H54 (cell line): ENCODE measurements around the gene KCNQ1.
"Not testable (repeated sequence)": the region's sequence is repeated elsewhere in the genome, so short reads cannot be mapped to it uniquely, and the experiment has no call there.

Experiments used
- DNase-seq: peaks from one replicate; pipeline ENCODE4 v3.0.0; 2011; ENCODE audit warnings: low spot score, mixed read lengths; ENCODE audit not compliant: insufficient read length
- FAIRE-seq: peaks from 3 replicates; lab custom pipeline; 2011; peaks lifted over from hg19 to GRCh38; lab: Jason Lieb, UNC
- POLR2A ChIP-seq: IDR thresholded peaks from 2 replicates; pipeline ENCODE4 v1.6.1; 2011; ENCODE audit warnings: low read depth, mild to moderate bottlenecking, low read length

The KCNQ1 gene

DNA sequence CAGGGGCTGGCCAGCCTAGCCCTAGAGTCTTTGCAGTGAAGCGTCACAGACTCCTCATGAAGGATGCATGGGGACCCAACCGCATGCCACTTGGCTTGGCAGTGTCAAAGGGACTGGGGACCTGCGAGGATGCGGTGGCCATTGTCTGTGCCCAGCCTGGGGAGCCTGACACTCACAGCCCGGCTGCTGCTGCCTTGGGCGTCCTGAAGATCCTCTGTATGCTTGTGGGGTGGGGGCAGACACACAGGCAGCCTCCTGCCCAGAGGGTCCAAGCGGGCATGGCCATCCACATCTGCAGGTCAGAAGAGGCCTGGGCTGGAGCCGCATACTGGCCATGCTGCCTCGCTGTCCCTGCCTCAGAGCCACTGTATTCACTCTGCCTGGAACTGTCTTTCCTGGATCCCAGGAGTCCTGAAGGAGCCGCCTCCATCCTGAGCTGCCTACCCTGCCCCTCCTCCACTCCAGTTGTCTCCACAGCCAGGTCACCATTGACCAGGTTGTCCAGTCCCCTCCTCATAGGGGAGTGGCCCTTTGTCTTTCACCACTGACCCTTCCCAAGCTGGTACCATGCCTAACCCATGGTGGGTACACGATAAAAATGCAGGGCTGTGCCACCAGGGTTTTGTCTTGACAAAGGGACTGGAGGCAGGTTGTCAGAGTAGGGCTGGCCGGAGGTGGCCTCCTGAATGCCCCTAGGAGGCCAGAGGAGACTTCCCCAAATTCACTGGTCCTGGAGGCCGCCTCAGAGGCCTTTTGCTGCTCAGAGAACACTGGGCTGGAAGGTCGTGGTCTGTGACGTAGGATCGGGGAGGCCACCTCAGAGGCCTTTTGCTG is 148.0 kb downstream of the KCNQ1 start:
- no peak for FAIRE-seq
- no peak for TF ChIP-seq POLR2A
- DNase-seq, result no peak

- no peak for FAIRE-seq
- TF ChIP-seq POLR2A, result no peak
- DNase-seq, result no peak
These were observed 148.7 kb downstream of the KCNQ1 start for GRCh38 chr11:2593393-2593950.

GRCh38 chr11:2594267-2594666 is 149.5 kb downstream of the KCNQ1 start:
- no peak for FAIRE-seq
- no peak for DNase-seq
- no peak for TF ChIP-seq POLR2A

- DNase-seq, result no peak
- no peak for TF ChIP-seq POLR2A
- no peak for FAIRE-seq
These were observed 150.4 kb downstream of the KCNQ1 start for GRCh38 chr11:2595204-2595603.

GRCh38 chr11:2599561-2600189 is 154.9 kb downstream of the KCNQ1 start:
- no peak for DNase-seq
- no peak for TF ChIP-seq POLR2A
- FAIRE-seq, result no peak

- DNase-seq (no peak), FAIRE-seq (no peak)
- TF ChIP-seq POLR2A, result no peak
These were observed 164.5 kb downstream of the KCNQ1 start for GRCh38 chr11:2609345-2609744.

GRCh38 chr11:2612884-2613571 is 168.2 kb downstream of the KCNQ1 start:
- no peak for FAIRE-seq
- DNase-seq, result no peak
- TF ChIP-seq POLR2A, result no peak

DNA sequence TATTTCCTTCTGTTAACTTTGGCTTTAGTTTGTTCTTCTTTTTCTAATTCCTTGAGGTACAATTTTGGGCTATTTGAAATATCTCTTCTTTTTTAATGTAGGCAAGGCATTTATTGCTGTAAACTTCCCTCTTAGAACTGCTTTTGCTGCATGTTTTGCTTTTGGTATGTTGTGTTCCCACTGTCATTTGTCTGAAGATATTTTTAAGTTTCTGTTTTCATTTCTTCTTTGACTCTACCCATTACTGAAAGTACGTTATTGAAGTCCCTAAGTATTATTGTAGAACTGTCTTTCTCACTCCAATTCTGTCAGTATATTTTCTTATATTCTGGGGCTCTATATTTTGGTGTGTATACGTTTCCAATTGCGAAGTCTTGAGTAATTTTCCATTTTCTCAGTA is 177.1 kb downstream of the KCNQ1 start:
- FAIRE-seq (no peak), DNase-seq (no peak)
- TF ChIP-seq POLR2A, result no peak

DNA sequence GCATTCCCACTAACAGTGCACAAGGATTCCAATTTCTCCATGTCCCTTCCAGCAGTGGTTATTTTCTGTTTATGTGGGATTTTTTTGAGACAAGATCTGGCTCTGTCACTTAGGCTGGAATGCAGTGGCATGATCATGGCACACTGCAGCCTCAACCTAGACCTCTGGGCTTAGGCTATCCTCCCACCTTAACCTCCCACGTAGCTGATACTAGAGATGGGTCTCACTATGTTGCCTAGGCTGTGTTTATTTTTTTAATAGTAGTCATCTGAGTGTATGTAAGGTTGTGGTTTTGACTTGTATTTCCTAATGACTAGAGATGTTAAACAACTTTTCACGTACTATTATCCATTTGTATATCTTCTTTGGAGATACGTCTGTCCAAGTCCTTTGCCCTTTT is 180.4 kb downstream of the KCNQ1 start:
- DNase-seq, result no peak
- FAIRE-seq, result no peak
- no peak for TF ChIP-seq POLR2A

DNA sequence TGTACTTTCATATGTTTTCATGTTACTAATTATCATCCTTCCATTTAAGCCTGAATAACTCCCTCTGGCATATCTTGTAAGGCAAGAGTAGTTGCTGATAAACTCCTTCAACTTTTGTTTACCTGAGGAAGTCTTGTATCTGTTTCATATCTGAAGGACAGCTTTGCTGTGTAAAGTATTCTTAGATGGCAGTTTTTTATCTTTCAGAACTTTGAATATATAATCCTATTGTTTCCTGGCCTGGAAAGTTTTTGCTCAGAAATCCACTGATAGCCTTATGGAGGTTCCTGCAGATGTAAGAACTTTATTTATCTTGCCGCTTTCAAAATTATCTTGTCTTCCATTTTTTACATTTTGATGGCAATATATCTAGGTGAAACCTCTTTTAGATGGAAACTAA is 185.9 kb downstream of the KCNQ1 start:
- no peak for DNase-seq
- FAIRE-seq, result no peak
- no peak for TF ChIP-seq POLR2A

GRCh38 chr11:2631161-2631560 is 186.4 kb downstream of the KCNQ1 start:
- no peak for FAIRE-seq
- DNase-seq, result no peak
- no peak for TF ChIP-seq POLR2A

DNA sequence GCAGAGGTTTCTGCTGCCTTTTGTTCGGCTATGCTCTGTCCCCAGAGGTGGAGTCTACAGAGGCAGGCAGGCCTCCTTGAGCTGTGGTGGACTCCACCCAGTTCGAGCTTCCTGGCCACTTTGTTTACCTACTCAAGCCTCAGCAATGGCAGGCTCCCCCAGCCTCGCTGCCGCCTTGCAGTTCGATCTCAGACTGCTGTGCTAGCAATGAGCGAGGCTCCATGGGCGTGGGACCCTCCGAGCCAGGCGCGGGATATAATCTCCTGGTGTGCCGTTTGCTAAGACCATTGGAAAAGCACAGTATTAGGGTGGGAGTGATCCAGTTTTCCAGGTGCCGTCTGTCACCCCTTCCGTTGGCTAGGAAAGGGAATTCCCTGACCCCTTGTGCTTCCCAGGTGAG is 195.0 kb downstream of the KCNQ1 start:
- not testable (repeated sequence) for FAIRE-seq, DNase-seq

- DNase-seq (no peak), FAIRE-seq (no peak)
- no peak for TF ChIP-seq POLR2A
These were observed 196.8 kb downstream of the KCNQ1 start for GRCh38 chr11:2641623-2642022.

DNA sequence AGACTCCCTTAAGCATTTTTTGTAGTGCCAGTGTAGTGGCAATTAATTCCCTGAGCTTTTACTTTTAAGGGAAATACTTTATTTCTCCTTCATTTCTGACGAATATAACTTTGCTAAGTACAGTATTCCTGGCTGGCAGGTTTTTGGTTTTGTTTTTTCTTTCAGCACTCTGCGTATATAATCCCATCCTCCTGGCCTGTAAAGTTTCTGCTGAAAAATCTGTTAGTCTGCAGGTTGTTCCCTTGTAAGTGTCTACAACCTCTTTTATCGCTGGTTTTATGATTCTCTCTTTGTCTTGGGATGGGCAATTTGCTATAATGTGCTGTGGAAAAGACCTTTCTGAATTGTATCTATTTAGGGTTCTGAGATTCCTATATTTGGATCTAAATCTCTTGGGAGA is 198.9 kb downstream of the KCNQ1 start:
- no peak for TF ChIP-seq POLR2A
- FAIRE-seq (no peak), DNase-seq (no peak)
